ENCODE data around the gene TRABD2B.
A peak's percentile ranks its signal among the peaks of the same experiment; 100 is the strongest.
"Not testable (repeated sequence)": the region's sequence is repeated elsewhere in the genome, so short reads cannot be mapped to it uniquely, and the experiment has no call there.

The TRABD2B gene

DNA sequence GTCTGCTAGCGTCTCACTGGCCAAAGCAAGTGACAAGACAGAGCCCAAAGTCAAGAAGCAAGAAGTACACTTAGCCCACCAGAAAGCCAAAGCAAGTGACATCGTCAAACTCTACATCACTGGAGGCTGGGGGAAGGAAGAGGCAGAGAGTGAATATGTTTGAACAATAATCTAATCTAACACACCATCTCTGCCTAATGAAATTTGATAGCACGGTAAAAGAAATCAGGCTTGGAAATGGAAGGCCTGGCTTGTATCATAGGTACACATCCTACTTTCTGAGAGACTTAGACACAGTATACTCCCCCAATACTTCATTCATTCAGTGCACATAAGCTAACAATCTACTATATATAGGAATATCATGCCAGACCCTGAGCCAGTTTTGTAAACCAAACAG is 26.3 kb downstream of the TRABD2B start:
- no peaks in the 10 kb centered on the region for H3K4me1 Mint-ChIP-seq
- H3K4me3 Mint-ChIP-seq = no peak overlapping the region
- ATAC-seq = no peak
- no peak overlapping the region for H3K27ac Mint-ChIP-seq
- no peaks in the 10 kb centered on the region for H3K9me3 Mint-ChIP-seq
- DNase-seq (ENCODE audit: low spot score in 2 of 2) = no peak
- no peaks in the 10 kb centered on the region for H3K36me3 Mint-ChIP-seq

- no peaks in the 10 kb centered on the region for H3K36me3 Mint-ChIP-seq
- no peaks in the 10 kb centered on the region for H3K9me3 Mint-ChIP-seq
- H3K4me3 Mint-ChIP-seq = no peak overlapping the region
- DNase-seq (ENCODE audit: low spot score in 2 of 2) (no peak), ATAC-seq (no peak)
- no peaks in the 10 kb centered on the region for H3K4me1 Mint-ChIP-seq
- H3K27ac Mint-ChIP-seq = no peak overlapping the region
These were observed 27.7 kb downstream of the TRABD2B start for GRCh38 chr1:47969478-47969877.

GRCh38 chr1:47968556-47968888 is 28.7 kb downstream of the TRABD2B start:
- Mint-ChIP-seq H3K36me3 (no peaks in the 10 kb centered on the region), H3K9me3 (no peaks in the 10 kb centered on the region), H3K27ac (no peak overlapping the region), H3K4me1 (no peaks in the 10 kb centered on the region), H3K4me3 (no peak overlapping the region)
- ATAC-seq = no peak
- DNase-seq (ENCODE audit: low spot score in 2 of 2) = no peak

DNA sequence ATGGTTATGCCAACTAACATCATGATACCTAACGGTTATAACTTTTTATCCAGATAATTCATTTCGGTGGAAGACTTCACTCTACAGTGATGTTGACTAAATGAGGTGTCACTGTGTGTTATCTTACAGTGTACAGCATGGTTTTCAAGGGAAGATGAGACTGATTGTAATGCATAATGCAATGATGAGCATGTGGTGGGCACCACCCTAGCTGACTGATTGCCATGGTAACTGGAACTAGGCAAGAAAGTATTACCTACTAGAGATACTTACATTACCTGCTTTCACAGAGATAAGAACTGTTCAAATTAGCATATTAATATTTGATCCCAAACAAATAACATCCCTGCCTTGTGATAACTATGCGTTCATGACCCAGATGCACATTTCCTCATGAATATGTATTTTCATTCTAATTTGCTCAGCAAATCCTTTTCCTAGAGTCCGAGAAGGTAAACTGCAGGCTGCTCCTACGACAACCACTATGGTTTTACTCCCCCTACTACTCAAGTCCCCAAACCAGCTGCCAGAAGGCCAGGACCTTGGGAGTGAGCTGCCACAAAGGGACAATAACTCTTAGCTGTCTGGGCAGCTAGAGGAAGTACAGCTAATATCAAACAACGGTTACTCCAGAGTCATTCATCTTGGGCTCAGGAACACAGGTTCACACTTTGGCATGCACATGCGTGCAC is 29.2 kb downstream of the TRABD2B start:
- DNase-seq (ENCODE audit: low spot score in 2 of 2) (no peak), ATAC-seq (no peak)
- Mint-ChIP-seq H3K4me1 (no peaks in the 10 kb centered on the region), H3K27ac (no peak overlapping the region), H3K9me3 (no peaks in the 10 kb centered on the region), H3K4me3 (no peak overlapping the region), H3K36me3 (no peaks in the 10 kb centered on the region)

GRCh38 chr1:47965816-47966215 is 31.4 kb downstream of the TRABD2B start:
- ATAC-seq = peak; percentile 34
- Mint-ChIP-seq H3K4me3 (no peak overlapping the region), H3K36me3 (no peaks in the 10 kb centered on the region), H3K4me1 (no peaks in the 10 kb centered on the region), H3K9me3 (no peaks in the 10 kb centered on the region), H3K27ac (no peak overlapping the region)
- no peak for DNase-seq (ENCODE audit: low spot score in 2 of 2)

DNA sequence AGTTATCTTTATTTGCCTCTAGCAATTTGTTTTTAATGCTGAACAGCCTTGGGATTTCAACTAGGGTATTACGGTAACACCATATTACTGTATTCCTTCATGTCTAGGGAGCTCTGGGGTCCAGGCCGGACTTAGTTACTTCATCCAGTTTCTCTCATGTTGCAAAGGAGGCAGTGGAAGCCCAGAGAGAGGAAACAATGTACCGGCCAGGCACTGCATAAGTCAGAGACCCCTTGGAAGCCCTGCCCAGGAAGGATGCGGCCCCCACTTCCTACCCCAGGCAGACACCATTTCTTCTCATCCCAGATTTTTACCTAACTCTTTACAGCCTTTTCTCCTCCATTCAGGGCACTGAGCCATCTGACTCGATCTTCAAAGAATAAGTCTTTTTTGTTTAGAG is 32.5 kb downstream of the TRABD2B start:
- H3K4me3 Mint-ChIP-seq = no peak overlapping the region
- H3K4me1 Mint-ChIP-seq = no peaks in the 10 kb centered on the region
- H3K36me3 Mint-ChIP-seq = no peaks in the 10 kb centered on the region
- DNase-seq (ENCODE audit: low spot score in 2 of 2) (no peak), ATAC-seq (no peak)
- H3K27ac Mint-ChIP-seq = no peak overlapping the region
- H3K9me3 Mint-ChIP-seq = no peaks in the 10 kb centered on the region

DNA sequence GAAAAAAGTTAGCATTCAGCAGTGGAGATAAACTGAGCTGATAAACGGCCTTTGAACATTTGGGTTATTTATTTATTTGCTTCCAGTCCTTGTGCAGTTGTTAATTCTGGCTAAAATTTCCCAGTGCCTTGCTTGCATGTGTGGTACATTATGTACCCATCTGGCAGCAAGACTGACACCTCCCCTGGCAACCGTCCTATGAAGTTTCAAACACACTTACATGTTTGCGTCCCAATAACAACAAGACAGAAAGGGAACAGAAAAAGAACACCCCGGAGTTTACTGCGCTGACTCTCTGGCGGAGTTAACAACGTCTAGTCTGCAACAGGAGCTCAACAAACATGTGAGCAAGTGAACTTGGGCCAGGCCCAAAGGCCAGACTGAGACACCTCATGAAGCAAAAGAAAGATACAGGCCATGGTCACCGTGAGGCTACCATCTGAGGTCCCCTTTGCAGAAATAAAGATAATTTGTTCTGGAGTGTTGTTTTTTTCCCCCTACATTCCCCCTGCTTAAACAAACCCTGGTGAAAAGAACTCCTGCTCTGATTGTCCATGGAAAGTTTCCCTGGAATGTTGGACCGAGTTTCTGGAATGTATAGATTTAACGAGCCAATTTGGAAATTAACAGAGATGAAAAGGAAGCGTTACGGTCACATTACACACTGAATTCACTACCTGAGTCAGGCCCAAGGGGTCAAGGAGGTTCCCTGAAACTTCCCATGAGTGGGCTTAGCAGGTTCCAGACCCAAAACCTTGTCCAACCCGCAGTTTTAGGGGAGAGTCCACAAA is 33.4 kb downstream of the TRABD2B start:
- H3K9me3 Mint-ChIP-seq = no peaks in the 10 kb centered on the region
- DNase-seq (ENCODE audit: low spot score in 2 of 2) (no peak), ATAC-seq (no peak)
- no peaks in the 10 kb centered on the region for H3K4me1 Mint-ChIP-seq
- H3K36me3 Mint-ChIP-seq = no peaks in the 10 kb centered on the region
- H3K27ac Mint-ChIP-seq = no peak overlapping the region
- H3K4me3 Mint-ChIP-seq = no peak overlapping the region

DNA sequence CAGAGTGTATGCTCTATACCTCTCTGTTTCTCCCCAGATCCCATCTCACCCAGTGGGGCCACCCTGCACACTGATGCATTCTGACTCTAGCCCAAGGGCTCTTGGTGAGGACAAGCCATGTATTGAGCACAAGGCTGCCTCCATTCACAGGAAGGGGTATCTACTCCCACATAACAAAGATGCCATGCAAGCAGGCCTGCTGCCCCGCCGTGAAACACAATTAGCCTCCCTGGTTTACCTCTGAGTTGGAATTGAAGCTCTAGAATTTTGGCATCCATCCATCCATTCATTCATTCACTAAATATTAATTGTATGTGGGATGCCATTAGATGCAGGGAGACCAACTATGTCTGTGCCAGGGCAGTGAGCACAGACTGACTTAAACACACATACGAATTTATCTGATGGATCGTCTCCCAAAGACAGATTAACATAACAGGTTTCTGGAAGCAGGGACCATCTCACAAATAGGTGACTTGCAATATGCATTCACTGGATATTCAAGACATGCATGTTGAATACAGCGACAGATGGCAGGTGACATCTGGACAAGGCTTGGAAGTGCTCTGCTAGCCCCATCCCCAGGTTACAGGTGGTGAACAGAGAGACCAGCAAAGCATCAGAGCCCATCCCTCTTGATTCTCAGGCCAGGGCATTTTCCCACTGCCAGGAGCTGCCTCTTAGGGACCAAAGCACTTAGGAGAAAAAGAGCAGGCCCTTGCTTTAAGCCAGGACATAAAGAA is 34.3 kb downstream of the TRABD2B start:
- no peak for DNase-seq (ENCODE audit: low spot score in 2 of 2)

GRCh38 chr1:47961835-47962234 is 35.4 kb downstream of the TRABD2B start:
- not testable (repeated sequence) for H3K9me3 Mint-ChIP-seq; H3K4me1 Mint-ChIP-seq; H3K27ac Mint-ChIP-seq; H3K4me3 Mint-ChIP-seq; ATAC-seq; H3K36me3 Mint-ChIP-seq; DNase-seq (ENCODE audit: low spot score in 2 of 2)

More for the DNA sequence above, 34.3 kb downstream of the TRABD2B start:
- Mint-ChIP-seq H3K4me3 (no peak overlapping the region), H3K9me3 (no peaks in the 10 kb centered on the region), H3K36me3 (no peaks in the 10 kb centered on the region), H3K27ac (no peak overlapping the region), H3K4me1 (no peaks in the 10 kb centered on the region)
- no peak for ATAC-seq

DNA sequence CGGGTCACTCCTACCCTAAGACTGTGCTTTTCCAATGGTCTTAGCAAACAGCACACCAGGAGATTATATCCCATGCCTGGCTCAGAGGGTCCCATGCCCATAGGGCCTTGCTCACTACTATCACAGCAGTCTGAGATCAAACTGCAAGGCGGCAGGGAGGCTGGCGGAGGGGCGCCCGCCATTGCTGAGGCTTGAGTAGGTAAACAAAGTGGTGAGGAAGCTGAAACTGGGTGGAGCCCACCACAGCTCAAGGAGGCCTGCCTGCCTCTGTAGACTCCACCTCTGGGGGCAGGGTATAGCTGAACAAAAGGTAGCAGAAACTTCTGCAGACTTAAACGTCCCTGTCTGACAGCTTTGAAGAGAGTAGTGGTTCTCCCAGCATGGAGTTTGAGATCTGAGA is 40.7 kb downstream of the TRABD2B start:
- not testable (repeated sequence) for ATAC-seq; DNase-seq (ENCODE audit: low spot score in 2 of 2); H3K9me3 Mint-ChIP-seq; H3K27ac Mint-ChIP-seq; H3K4me3 Mint-ChIP-seq; H3K4me1 Mint-ChIP-seq; H3K36me3 Mint-ChIP-seq

DNA sequence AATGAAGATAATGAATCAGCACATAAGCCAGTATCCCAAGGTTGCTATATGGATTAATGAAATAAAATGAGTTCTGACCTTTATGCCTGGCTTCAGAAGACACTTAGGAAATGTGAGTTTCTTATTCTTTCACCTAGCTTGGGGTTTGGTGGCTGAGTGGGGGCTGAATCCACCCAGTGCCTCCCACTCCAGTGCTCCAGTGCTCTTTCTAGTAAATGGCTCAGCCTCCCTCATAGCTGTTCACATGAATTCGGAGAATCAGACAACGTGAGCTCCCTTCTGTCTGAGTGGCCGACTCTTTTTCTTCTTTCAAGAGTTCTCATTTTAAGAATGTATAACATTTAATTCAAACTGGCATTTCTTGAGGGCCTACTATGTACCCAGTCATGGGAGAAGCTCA is 43.5 kb downstream of the TRABD2B start:
- Mint-ChIP-seq H3K4me1 (no peaks in the 10 kb centered on the region), H3K9me3 (no peaks in the 10 kb centered on the region), H3K27ac (no peak overlapping the region), H3K36me3 (no peaks in the 10 kb centered on the region), H3K4me3 (no peak overlapping the region)
- DNase-seq (ENCODE audit: low spot score in 2 of 2) = no peak
- no peak for ATAC-seq

GRCh38 chr1:47951545-47952235 is 45.5 kb downstream of the TRABD2B start:
- no peak for ATAC-seq
- Mint-ChIP-seq H3K9me3 (no peaks in the 10 kb centered on the region), H3K27ac (no peak overlapping the region), H3K4me1 (no peaks in the 10 kb centered on the region), H3K36me3 (no peaks in the 10 kb centered on the region), H3K4me3 (no peak overlapping the region)
- DNase-seq (ENCODE audit: low spot score in 2 of 2) = no peak

DNA sequence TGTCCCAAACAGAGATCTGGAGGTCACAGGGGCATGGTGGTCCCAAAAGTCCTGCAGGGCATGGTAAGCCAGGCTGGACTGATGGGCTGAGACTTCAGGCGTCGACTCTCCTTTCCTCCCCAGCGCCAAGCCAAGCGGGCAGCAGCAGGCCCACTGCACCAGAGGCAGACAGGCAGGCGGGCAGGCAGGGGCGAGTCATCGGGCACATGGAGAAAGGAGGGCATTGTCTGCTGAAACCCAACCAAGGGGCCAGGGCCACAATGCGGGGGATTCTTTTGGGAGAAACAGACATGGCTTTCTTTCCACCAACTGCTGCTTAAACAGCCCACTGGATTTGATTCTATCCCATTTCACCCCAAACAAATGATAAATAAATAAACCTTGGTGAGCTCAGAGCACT is 46.2 kb downstream of the TRABD2B start:
- no peaks in the 10 kb centered on the region for H3K9me3 Mint-ChIP-seq
- no peaks in the 10 kb centered on the region for H3K4me1 Mint-ChIP-seq
- no peak overlapping the region for H3K4me3 Mint-ChIP-seq
- DNase-seq (ENCODE audit: low spot score in 2 of 2) (no peak), ATAC-seq (no peak)
- H3K36me3 Mint-ChIP-seq = no peaks in the 10 kb centered on the region
- H3K27ac Mint-ChIP-seq = no peak overlapping the region

DNA sequence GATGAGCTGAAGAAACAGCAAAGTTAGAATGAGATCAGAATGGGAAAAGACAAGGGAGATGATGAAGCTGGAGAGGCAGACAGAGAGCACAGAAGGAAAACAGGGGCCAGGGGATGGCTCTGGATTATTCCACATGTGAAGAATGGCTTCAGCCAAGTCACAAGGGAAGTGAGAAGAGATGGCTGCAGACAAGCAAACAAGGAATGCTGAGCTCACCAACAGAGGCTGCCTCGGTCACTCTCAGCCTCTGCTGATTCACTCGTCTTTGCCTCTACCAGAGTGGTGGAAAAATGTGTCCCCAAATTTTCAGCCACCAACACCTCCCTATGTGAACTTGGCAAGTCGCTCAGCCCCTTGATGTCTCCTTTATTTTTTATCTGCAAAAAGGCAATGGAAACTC is 46.7 kb downstream of the TRABD2B start:
- ATAC-seq = no peak
- no peaks in the 10 kb centered on the region for H3K4me1 Mint-ChIP-seq
- H3K36me3 Mint-ChIP-seq = no peaks in the 10 kb centered on the region
- no peak overlapping the region for H3K4me3 Mint-ChIP-seq
- no peaks in the 10 kb centered on the region for H3K9me3 Mint-ChIP-seq
- no peak overlapping the region for H3K27ac Mint-ChIP-seq
- DNase-seq (ENCODE audit: low spot score in 2 of 2) = no peak

DNA sequence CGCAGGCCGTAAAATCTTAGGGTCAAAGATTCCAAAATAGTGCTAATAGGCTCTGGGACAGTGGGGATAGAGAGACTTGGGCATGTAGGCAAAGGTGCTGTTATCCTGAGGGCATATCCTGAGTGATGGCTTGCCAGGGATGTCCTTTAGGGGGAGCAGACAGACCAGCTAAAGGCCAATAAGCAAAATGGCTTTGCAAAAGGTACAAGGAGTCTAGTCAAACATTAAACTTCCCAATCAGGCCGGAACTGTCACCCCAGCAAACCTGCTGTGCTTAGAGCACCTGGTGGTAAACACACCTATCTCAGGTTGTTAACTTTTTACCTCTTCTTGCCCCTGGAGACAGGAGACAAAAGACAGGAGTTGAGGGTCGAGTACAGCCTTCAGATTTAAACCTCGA is 49.1 kb downstream of the TRABD2B start:
- H3K9me3 Mint-ChIP-seq = no peaks in the 10 kb centered on the region
- no peak overlapping the region for H3K4me3 Mint-ChIP-seq
- ATAC-seq (no peak), DNase-seq (ENCODE audit: low spot score in 2 of 2) (no peak)
- no peak overlapping the region for H3K27ac Mint-ChIP-seq
- no peaks in the 10 kb centered on the region for H3K36me3 Mint-ChIP-seq
- H3K4me1 Mint-ChIP-seq = no peaks in the 10 kb centered on the region
